ENCODE data around the gene CPSF4L.

CPSF4L gene

DNA sequence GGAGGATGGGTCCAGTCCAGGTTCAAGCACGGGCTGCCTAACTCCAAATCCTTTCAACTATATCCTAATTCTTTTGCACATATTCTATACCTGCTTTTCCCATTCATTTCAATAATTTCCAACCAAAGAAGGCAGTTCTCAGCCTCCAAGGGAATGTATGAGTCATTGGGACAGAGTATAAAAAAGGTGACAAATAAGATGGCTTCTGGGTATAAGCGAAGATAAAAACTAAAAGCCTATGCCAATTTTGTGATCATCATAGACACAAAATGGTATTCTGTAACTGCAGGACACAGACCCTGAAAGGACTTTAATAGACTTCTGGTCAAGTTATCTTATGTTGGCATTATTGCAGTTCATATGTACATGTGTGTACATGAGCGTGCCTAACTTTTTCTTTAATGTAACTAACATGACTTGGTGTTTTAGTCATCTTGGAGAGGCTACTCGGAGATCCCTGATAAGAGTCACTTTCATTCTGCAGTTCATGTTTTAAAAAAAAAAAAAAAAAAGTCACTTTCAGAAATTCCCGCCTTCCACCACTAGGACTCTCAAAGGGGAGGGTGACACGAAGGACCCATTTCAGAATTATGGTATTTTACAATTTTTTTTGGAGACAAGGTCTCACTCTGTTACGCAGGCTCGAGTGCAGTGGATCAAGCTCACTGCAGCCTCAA, 51.5 kb downstream of the CPSF4L start:
- no peak for DNase-seq (ENCODE audit: low read depth in 1 of 2, low spot score in 1 of 2)
- Histone ChIP-seq H3K27ac (replicated peaks) (no peak overlapping the region), H3K4me3 (replicated peaks; ENCODE audit: insufficient read depth, low read length) (no peak overlapping the region), H3K27me3 (ENCODE audit: insufficient read depth, poor library complexity, severe bottlenecking) (no peaks in the 10 kb centered on the region)
- TF ChIP-seq SPI1 (IDR thresholded peaks at IDR 0.05; ENCODE audit: borderline replicate concordance, low read depth) (no peak), POLR2AphosphoS5 (IDR thresholded peaks at IDR 0.05; ENCODE audit: low read depth) (no peak), GABPA (IDR thresholded peaks at IDR 0.05; ENCODE audit: low read depth) (no peak)
- TF ChIP-seq, protein P1, sequence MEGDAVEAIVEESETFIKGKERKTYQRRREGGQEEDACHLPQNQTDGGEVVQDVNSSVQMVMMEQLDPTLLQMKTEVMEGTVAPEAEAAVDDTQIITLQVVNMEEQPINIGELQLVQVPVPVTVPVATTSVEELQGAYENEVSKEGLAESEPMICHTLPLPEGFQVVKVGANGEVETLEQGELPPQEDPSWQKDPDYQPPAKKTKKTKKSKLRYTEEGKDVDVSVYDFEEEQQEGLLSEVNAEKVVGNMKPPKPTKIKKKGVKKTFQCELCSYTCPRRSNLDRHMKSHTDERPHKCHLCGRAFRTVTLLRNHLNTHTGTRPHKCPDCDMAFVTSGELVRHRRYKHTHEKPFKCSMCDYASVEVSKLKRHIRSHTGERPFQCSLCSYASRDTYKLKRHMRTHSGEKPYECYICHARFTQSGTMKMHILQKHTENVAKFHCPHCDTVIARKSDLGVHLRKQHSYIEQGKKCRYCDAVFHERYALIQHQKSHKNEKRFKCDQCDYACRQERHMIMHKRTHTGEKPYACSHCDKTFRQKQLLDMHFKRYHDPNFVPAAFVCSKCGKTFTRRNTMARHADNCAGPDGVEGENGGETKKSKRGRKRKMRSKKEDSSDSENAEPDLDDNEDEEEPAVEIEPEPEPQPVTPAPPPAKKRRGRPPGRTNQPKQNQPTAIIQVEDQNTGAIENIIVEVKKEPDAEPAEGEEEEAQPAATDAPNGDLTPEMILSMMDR (IDR thresholded peaks at IDR 0.05; ENCODE audit: insufficient read depth, low read length): no peak
- TF ChIP-seq, protein P2, sequence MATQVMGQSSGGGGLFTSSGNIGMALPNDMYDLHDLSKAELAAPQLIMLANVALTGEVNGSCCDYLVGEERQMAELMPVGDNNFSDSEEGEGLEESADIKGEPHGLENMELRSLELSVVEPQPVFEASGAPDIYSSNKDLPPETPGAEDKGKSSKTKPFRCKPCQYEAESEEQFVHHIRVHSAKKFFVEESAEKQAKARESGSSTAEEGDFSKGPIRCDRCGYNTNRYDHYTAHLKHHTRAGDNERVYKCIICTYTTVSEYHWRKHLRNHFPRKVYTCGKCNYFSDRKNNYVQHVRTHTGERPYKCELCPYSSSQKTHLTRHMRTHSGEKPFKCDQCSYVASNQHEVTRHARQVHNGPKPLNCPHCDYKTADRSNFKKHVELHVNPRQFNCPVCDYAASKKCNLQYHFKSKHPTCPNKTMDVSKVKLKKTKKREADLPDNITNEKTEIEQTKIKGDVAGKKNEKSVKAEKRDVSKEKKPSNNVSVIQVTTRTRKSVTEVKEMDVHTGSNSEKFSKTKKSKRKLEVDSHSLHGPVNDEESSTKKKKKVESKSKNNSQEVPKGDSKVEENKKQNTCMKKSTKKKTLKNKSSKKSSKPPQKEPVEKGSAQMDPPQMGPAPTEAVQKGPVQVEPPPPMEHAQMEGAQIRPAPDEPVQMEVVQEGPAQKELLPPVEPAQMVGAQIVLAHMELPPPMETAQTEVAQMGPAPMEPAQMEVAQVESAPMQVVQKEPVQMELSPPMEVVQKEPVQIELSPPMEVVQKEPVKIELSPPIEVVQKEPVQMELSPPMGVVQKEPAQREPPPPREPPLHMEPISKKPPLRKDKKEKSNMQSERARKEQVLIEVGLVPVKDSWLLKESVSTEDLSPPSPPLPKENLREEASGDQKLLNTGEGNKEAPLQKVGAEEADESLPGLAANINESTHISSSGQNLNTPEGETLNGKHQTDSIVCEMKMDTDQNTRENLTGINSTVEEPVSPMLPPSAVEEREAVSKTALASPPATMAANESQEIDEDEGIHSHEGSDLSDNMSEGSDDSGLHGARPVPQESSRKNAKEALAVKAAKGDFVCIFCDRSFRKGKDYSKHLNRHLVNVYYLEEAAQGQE (IDR thresholded peaks at IDR 0.05; ENCODE audit: insufficient replicate concordance, low read depth): no peak

DNA sequence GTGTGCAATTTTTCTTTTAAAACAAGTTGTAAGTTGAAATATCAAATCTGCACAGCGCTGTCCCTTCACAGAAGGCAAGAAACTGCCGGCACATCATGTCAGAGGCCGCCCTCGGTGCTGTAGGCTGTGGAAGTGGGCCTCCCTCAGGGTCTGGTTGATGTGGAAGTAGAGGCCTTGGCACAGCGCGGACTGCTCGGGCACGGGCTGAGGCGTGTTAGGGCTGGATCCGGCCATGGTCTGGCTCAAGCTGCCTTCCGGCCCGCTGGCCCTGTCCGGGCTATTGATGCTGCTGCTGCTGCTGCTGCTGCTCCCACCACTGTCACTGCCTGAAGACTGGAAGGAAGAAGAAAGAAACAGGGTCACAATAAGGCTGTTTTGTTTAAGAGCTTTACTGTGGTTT, 52.2 kb downstream of the CPSF4L start:
- H3K27me3 ChIP-seq (ENCODE audit: insufficient read depth, poor library complexity, severe bottlenecking): no peaks in the 10 kb centered on the region
- DNase-seq (ENCODE audit: low read depth in 1 of 2, low spot score in 1 of 2): no peak
- no peak overlapping the region for H3K4me3 ChIP-seq (replicated peaks; ENCODE audit: insufficient read depth, low read length)
- H3K27ac ChIP-seq (replicated peaks): no peak overlapping the region
- TF ChIP-seq POLR2AphosphoS5 (IDR thresholded peaks at IDR 0.05; ENCODE audit: low read depth) (no peak), GABPA (IDR thresholded peaks at IDR 0.05; ENCODE audit: low read depth) (no peak), SPI1 (IDR thresholded peaks at IDR 0.05; ENCODE audit: borderline replicate concordance, low read depth) (no peak)
- TF ChIP-seq, protein P1 (IDR thresholded peaks at IDR 0.05; ENCODE audit: insufficient read depth, low read length): no peak
- TF ChIP-seq, protein P2 (IDR thresholded peaks at IDR 0.05; ENCODE audit: insufficient replicate concordance, low read depth): no peak

- no peaks in the 10 kb centered on the region for H3K27me3 ChIP-seq (ENCODE audit: insufficient read depth, poor library complexity, severe bottlenecking)
- TF ChIP-seq, protein P1 (IDR thresholded peaks at IDR 0.05; ENCODE audit: insufficient read depth, low read length): no peak
- TF ChIP-seq SPI1 (IDR thresholded peaks at IDR 0.05; ENCODE audit: borderline replicate concordance, low read depth): no peak
- TF ChIP-seq GABPA (IDR thresholded peaks at IDR 0.05; ENCODE audit: low read depth): no peak
- TF ChIP-seq POLR2AphosphoS5 (IDR thresholded peaks at IDR 0.05; ENCODE audit: low read depth): no peak
- TF ChIP-seq, protein P2 (IDR thresholded peaks at IDR 0.05; ENCODE audit: insufficient replicate concordance, low read depth): no peak
- DNase-seq (ENCODE audit: low read depth in 1 of 2, low spot score in 1 of 2): no peak
- no peak overlapping the region for H3K4me3 ChIP-seq (replicated peaks; ENCODE audit: insufficient read depth, low read length)
- no peak overlapping the region for H3K27ac ChIP-seq (replicated peaks)
These were observed 53.4 kb downstream of the CPSF4L start for GRCh38 chr17:73208139-73208827.

Measured in HL-60 (cell line).